ENCODE data around the gene RBM5.
"Not testable (repeated sequence)": the region's sequence is repeated elsewhere in the genome, so short reads cannot be mapped to it uniquely, and the experiment has no call there.

Gene RBM5

DNA sequence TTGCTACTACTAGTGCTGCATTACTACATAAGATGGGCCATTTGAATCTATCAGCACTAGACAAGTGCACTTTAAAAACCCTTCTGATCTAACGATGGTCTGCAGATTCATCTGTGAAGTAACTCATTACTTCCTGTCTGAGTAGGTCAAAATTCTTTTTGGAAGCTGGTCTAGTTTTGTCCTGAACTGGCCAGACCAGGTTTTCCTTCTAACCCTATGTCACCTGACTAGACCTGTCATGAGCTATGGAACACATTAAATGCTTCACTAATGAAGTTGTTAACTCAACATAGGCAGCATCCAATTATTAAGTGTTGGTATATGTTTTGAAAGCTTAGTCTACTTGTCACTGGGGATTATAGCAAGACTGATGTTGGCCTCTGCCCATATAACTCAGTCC, 10.1 kb upstream of the RBM5 start:
- Histone ChIP-seq H3K36me3 (ENCODE audit: insufficient read depth, low read length) (peaks cover 45% of the 10 kb centered on the region), H3K4me3 (ENCODE audit: low read depth, low read length, poor library complexity, severe bottlenecking) (no peak overlapping the region), H3K9ac (ENCODE audit: low read length) (no peak overlapping the region), H3K9me2 (ENCODE audit: low read depth, low read length) (no peaks in the 10 kb centered on the region), H3K9me3 (ENCODE audit: low read length) (no peaks in the 10 kb centered on the region), H3K27ac (ENCODE audit: low read depth, low read length, poor library complexity, severe bottlenecking) (peak overlapping the region; percentile 36), H3K4me1 (ENCODE audit: insufficient read depth, low read length, severe bottlenecking) (peaks cover 16% of the 10 kb centered on the region), H3F3A (ENCODE audit: insufficient read depth, low read length) (peaks cover 3% of the 10 kb centered on the region; the same call in 1 of the 2 replicates), H3K4me2 (ENCODE audit: low read length) (no peak overlapping the region), H4K20me1 (ENCODE audit: insufficient read depth, low read length) (no peaks in the 10 kb centered on the region), H3K79me2 (ENCODE audit: insufficient read depth, low read length) (no peaks in the 10 kb centered on the region), H3K27me3 (ENCODE audit: insufficient read depth, low read length) (no peaks in the 10 kb centered on the region), H2AFZ (ENCODE audit: low read length) (no peak overlapping the region)
- no peak for TF ChIP-seq EZH2 (IDR thresholded peaks at IDR 0.05; ENCODE audit: borderline replicate concordance, low read length)
- TF ChIP-seq, protein P1, sequence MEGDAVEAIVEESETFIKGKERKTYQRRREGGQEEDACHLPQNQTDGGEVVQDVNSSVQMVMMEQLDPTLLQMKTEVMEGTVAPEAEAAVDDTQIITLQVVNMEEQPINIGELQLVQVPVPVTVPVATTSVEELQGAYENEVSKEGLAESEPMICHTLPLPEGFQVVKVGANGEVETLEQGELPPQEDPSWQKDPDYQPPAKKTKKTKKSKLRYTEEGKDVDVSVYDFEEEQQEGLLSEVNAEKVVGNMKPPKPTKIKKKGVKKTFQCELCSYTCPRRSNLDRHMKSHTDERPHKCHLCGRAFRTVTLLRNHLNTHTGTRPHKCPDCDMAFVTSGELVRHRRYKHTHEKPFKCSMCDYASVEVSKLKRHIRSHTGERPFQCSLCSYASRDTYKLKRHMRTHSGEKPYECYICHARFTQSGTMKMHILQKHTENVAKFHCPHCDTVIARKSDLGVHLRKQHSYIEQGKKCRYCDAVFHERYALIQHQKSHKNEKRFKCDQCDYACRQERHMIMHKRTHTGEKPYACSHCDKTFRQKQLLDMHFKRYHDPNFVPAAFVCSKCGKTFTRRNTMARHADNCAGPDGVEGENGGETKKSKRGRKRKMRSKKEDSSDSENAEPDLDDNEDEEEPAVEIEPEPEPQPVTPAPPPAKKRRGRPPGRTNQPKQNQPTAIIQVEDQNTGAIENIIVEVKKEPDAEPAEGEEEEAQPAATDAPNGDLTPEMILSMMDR (IDR thresholded peaks at IDR 0.05; ENCODE audit: low read length): no peak

DNA sequence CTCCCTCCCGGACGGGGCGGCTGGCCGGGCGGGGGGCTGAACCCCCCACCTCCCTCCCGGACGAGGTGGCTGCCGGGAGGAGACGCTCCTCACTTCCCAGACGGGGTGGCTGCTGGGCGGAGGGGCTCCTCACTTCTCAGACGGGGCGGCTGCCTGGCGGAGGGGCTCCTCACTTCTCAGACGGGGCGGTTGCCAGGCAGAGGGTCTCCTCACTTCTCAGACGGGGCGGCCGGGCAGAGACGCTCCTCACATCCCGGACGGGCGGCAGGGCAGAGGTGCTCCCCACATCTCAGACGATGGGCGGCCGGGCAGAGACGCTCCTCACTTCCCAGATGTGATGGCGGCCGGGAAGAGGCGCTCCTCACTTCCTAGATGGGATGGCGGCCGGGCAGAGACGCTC, 3.8 kb upstream of the RBM5 start:
- not testable (repeated sequence) for H3K27ac ChIP-seq (ENCODE audit: low read depth, low read length, poor library complexity, severe bottlenecking); H3K9ac ChIP-seq (ENCODE audit: low read length); H3F3A ChIP-seq (ENCODE audit: insufficient read depth, low read length); H3K4me2 ChIP-seq (ENCODE audit: low read length); H4K20me1 ChIP-seq (ENCODE audit: insufficient read depth, low read length); H3K9me2 ChIP-seq (ENCODE audit: low read depth, low read length); H2AFZ ChIP-seq (ENCODE audit: low read length); H3K27me3 ChIP-seq (ENCODE audit: insufficient read depth, low read length); H3K36me3 ChIP-seq (ENCODE audit: insufficient read depth, low read length); H3K4me3 ChIP-seq (ENCODE audit: low read depth, low read length, poor library complexity, severe bottlenecking); H3K9me3 ChIP-seq (ENCODE audit: low read length)
- Histone ChIP-seq H3K4me1 (ENCODE audit: insufficient read depth, low read length, severe bottlenecking) (peaks cover 23% of the 10 kb centered on the region), H3K79me2 (ENCODE audit: insufficient read depth, low read length) (peaks cover 11% of the 10 kb centered on the region)

DNA sequence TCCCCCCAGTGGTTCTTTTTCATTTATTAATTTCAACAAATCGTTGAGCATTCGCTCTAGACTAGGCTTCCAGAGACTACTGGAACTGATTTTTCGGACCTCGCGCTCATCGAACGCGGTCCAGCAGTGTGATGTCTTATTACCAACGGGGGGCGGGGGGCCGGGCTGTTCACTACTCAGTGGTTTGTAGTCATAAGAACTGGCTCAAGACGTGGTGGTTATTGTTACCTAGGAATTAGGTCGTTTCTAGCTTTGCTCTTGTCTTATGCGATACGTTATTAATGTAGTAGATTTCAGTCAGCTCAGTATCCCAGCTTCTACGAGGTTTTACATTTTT, 858 bp downstream of the RBM5 start:
- Histone ChIP-seq H3K9ac (ENCODE audit: low read length) (peak overlapping the region; percentile 98), H3K27ac (ENCODE audit: low read depth, low read length, poor library complexity, severe bottlenecking) (no peak overlapping the region)
- TF ChIP-seq EZH2 (IDR thresholded peaks at IDR 0.05; ENCODE audit: borderline replicate concordance, low read length): no peak
- TF ChIP-seq, protein P1 (IDR thresholded peaks at IDR 0.05; ENCODE audit: low read length): no peak

DNA sequence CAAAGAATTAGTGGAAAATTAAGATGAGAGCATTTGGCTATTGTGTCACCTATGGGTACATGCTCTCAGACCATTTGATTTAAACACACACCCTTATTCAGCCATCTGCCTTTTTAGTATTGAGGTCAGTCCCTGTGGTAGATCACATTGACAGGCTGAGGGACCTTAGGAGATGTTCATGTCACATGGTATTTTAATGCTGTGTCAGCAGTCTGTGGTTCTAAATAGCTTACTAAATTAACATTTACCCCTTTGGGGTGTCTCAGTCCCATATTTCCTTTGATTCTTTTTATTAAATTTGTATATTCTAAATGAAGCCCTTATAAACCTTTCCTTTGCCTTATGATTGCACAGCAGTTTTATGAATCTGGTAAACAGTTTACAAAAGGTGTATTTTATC, 2.3 kb downstream of the RBM5 start:
- Histone ChIP-seq H3K9ac (ENCODE audit: low read length) (no peak overlapping the region; the same call in 1 of the 2 replicates), H3K4me1 (ENCODE audit: insufficient read depth, low read length, severe bottlenecking) (peaks cover 23% of the 10 kb centered on the region), H3K79me2 (ENCODE audit: insufficient read depth, low read length) (peaks cover 29% of the 10 kb centered on the region), H3K27me3 (ENCODE audit: insufficient read depth, low read length) (no peaks in the 10 kb centered on the region), H3K4me3 (ENCODE audit: low read depth, low read length, poor library complexity, severe bottlenecking) (peak overlapping the region; percentile 98), H3K27ac (ENCODE audit: low read depth, low read length, poor library complexity, severe bottlenecking) (no peak overlapping the region), H3K9me3 (ENCODE audit: low read length) (no peaks in the 10 kb centered on the region), H4K20me1 (ENCODE audit: insufficient read depth, low read length) (no peaks in the 10 kb centered on the region), H3F3A (ENCODE audit: insufficient read depth, low read length) (no peaks in the 10 kb centered on the region), H2AFZ (ENCODE audit: low read length) (no peak overlapping the region), H3K4me2 (ENCODE audit: low read length) (peak overlapping the region; percentile 67), H3K9me2 (ENCODE audit: low read depth, low read length) (no peaks in the 10 kb centered on the region), H3K36me3 (ENCODE audit: insufficient read depth, low read length) (peaks cover 63% of the 10 kb centered on the region)
- TF ChIP-seq EZH2 (IDR thresholded peaks at IDR 0.05; ENCODE audit: borderline replicate concordance, low read length): no peak
- TF ChIP-seq, protein P1 (IDR thresholded peaks at IDR 0.05; ENCODE audit: low read length): no peak

More for the DNA sequence above, 858 bp downstream of the RBM5 start:
- peaks cover 29% of the 10 kb centered on the region for H3K79me2 ChIP-seq (ENCODE audit: insufficient read depth, low read length)
- H2AFZ ChIP-seq (ENCODE audit: low read length): no peak overlapping the region
- H3K4me3 ChIP-seq (ENCODE audit: low read depth, low read length, poor library complexity, severe bottlenecking): peak overlapping the region; percentile 98
- peak overlapping the region; percentile 67 for H3K4me2 ChIP-seq (ENCODE audit: low read length)
- no peaks in the 10 kb centered on the region for H3K9me3 ChIP-seq (ENCODE audit: low read length)
- no peaks in the 10 kb centered on the region for H3K27me3 ChIP-seq (ENCODE audit: insufficient read depth, low read length)
- H3K9me2 ChIP-seq (ENCODE audit: low read depth, low read length): no peaks in the 10 kb centered on the region
- H3K4me1 ChIP-seq (ENCODE audit: insufficient read depth, low read length, severe bottlenecking): peaks cover 23% of the 10 kb centered on the region
- H3K36me3 ChIP-seq (ENCODE audit: insufficient read depth, low read length): peaks cover 48% of the 10 kb centered on the region
- H3F3A ChIP-seq (ENCODE audit: insufficient read depth, low read length): no peaks in the 10 kb centered on the region
- H4K20me1 ChIP-seq (ENCODE audit: insufficient read depth, low read length): no peaks in the 10 kb centered on the region

Data from OCI-LY1 (cell line).